PFSK-1 (cell line): ENCODE results near the gene PRRG4.

ENCODE experiments used
- POLR2AphosphoS5 ChIP-seq: IDR thresholded peaks from 2 replicates; pipeline ENCODE4 v1.6.1; 2012; ENCODE audit warnings: low read depth, mild to moderate bottlenecking, control low read depth, low read length, moderate library complexity
- REST ChIP-seq, 2 experiments: IDR thresholded peaks; 2 replicates each; pipeline versions ENCODE4 v1.6.1 to v1.8.0; 2011 to 2012; ENCODE audit warnings: low read depth in 2 of 2, low read length in 2 of 2, control low read depth in 1 of 2, inconsistent platforms in 1 of 2, mild to moderate bottlenecking in 1 of 2, moderate library complexity in 1 of 2; ENCODE audit not compliant: insufficient read depth in 1 of 2
- SIN3A ChIP-seq: IDR thresholded peaks from 2 replicates; pipeline ENCODE4 v1.6.1; 2012; ENCODE audit warnings: mild to moderate bottlenecking, low read length, moderate library complexity, borderline replicate concordance; ENCODE audit not compliant: insufficient read depth
- TAF1 ChIP-seq: IDR thresholded peaks from 2 replicates; pipeline ENCODE4 v1.6.1; 2012; ENCODE audit warnings: low read length, control low read depth, borderline replicate concordance; ENCODE audit not compliant: insufficient read depth

GRCh38 chr11:32895471-32895870 is 65.7 kb downstream of the PRRG4 start:
- TF ChIP-seq TAF1 (no peak), POLR2AphosphoS5 (no peak), SIN3A (no peak), REST (IDR thresholded peaks at IDR 0.05; ENCODE audit: insufficient read depth in 1 of 2, low read depth in 2 of 2, low read length in 2 of 2) (no peak)
